Measurements from ENCODE around the gene APOL5.

The APOL5 gene

GRCh38 chr22:35761037-35761436 is 43.4 kb downstream of the APOL5 start:
- no peak overlapping the region for H3K27ac ChIP-seq (ENCODE audit: low read depth, low read length)
- no peak overlapping the region for H3K9ac ChIP-seq (ENCODE audit: low read depth, low read length)
- H3K36me3 ChIP-seq (ENCODE audit: control insufficient read depth, insufficient read depth, low read length): peaks cover 37% of the 10 kb centered on the region
- no peak overlapping the region for H3K4me3 ChIP-seq (ENCODE audit: low read depth, low read length)
- no peaks in the 10 kb centered on the region for H3K9me3 ChIP-seq (ENCODE audit: control insufficient read depth, insufficient read depth, low read length)
- H3K27me3 ChIP-seq (ENCODE audit: control insufficient read depth, insufficient read depth, low read length): no peaks in the 10 kb centered on the region
- H3K4me1 ChIP-seq (ENCODE audit: control insufficient read depth, insufficient read depth, low read length): no peaks in the 10 kb centered on the region

GRCh38 chr22:35766654-35767580 is 49.2 kb downstream of the APOL5 start:
- Histone ChIP-seq H3K36me3 (ENCODE audit: control insufficient read depth, insufficient read depth, low read length) (no peaks in the 10 kb centered on the region; the same call in 1 of the 2 replicates), H3K27me3 (ENCODE audit: control insufficient read depth, insufficient read depth, low read length) (no peaks in the 10 kb centered on the region), H3K27ac (ENCODE audit: low read depth, low read length) (no peak overlapping the region), H3K9ac (ENCODE audit: low read depth, low read length) (no peak overlapping the region), H3K4me1 (ENCODE audit: control insufficient read depth, insufficient read depth, low read length) (peaks cover 19% of the 10 kb centered on the region), H3K9me3 (ENCODE audit: control insufficient read depth, insufficient read depth, low read length) (no peaks in the 10 kb centered on the region), H3K4me3 (ENCODE audit: low read depth, low read length) (no peak overlapping the region)

- no peak overlapping the region for H3K27ac ChIP-seq (ENCODE audit: low read depth, low read length)
- H3K36me3 ChIP-seq (ENCODE audit: control insufficient read depth, insufficient read depth, low read length): no peaks in the 10 kb centered on the region
- H3K9me3 ChIP-seq (ENCODE audit: control insufficient read depth, insufficient read depth, low read length): no peaks in the 10 kb centered on the region
- H3K27me3 ChIP-seq (ENCODE audit: control insufficient read depth, insufficient read depth, low read length): no peaks in the 10 kb centered on the region
- no peak overlapping the region for H3K9ac ChIP-seq (ENCODE audit: low read depth, low read length)
- peaks cover 19% of the 10 kb centered on the region for H3K4me1 ChIP-seq (ENCODE audit: control insufficient read depth, insufficient read depth, low read length)
- H3K4me3 ChIP-seq (ENCODE audit: low read depth, low read length): no peak overlapping the region
Observed at GRCh38 chr22:35769974-35770373, 52.3 kb downstream of the APOL5 start.

- Histone ChIP-seq H3K27me3 (ENCODE audit: control insufficient read depth, insufficient read depth, low read length) (no peaks in the 10 kb centered on the region), H3K9ac (ENCODE audit: low read depth, low read length) (no peak overlapping the region), H3K36me3 (ENCODE audit: control insufficient read depth, insufficient read depth, low read length) (peaks cover 10% of the 10 kb centered on the region; the same call in 1 of the 2 replicates), H3K4me3 (ENCODE audit: low read depth, low read length) (no peak overlapping the region), H3K4me1 (ENCODE audit: control insufficient read depth, insufficient read depth, low read length) (peaks cover 5% of the 10 kb centered on the region; the same call in 1 of the 2 replicates), H3K9me3 (ENCODE audit: control insufficient read depth, insufficient read depth, low read length) (no peaks in the 10 kb centered on the region), H3K27ac (ENCODE audit: low read depth, low read length) (peak overlapping the region; percentile 21)
Observed at GRCh38 chr22:35775339-35775738, 57.7 kb downstream of the APOL5 start.

GRCh38 chr22:35777335-35777975 is 59.8 kb downstream of the APOL5 start:
- Histone ChIP-seq H3K9ac (ENCODE audit: low read depth, low read length) (no peak overlapping the region), H3K9me3 (ENCODE audit: control insufficient read depth, insufficient read depth, low read length) (no peaks in the 10 kb centered on the region), H3K4me1 (ENCODE audit: control insufficient read depth, insufficient read depth, low read length) (peaks cover 6% of the 10 kb centered on the region; the same call in 1 of the 2 replicates), H3K27me3 (ENCODE audit: control insufficient read depth, insufficient read depth, low read length) (no peaks in the 10 kb centered on the region), H3K36me3 (ENCODE audit: control insufficient read depth, insufficient read depth, low read length) (peaks cover 25% of the 10 kb centered on the region), H3K4me3 (ENCODE audit: low read depth, low read length) (no peak overlapping the region), H3K27ac (ENCODE audit: low read depth, low read length) (peak overlapping the region; percentile 21)
